Endothelial cell of umbilical vein (primary cell): ENCODE results near the gene NFYC.

Experiments
- CTCF ChIP-seq, 2 donors: IDR thresholded peaks; 1 replicate in 1 of 2; 2 replicates in 1 of 2; pipeline ENCODE4 v1.5.1; 2011; ENCODE audit warnings: low read length in 2 of 2, mild to moderate bottlenecking in 2 of 2, moderate library complexity in 2 of 2, control low read depth in 1 of 2, inconsistent platforms in 1 of 2, low read depth in 1 of 2; ENCODE audit not compliant: insufficient read depth in 1 of 2; ENCODE audit errors: extremely low read depth in 1 of 2
- POLR2AphosphoS5 ChIP-seq: IDR thresholded peaks from 2 replicates; pipeline ENCODE4 v1.6.1; 2012; ENCODE audit warnings: low read depth, mild to moderate bottlenecking, control low read depth, low read length, moderate library complexity; ENCODE audit not compliant: insufficient read depth

- TF ChIP-seq POLR2AphosphoS5 (no peak), CTCF (IDR thresholded peaks at IDR 0.05; ENCODE audit: extremely low read depth in 1 of 2, insufficient read depth in 1 of 2, low read depth in 1 of 2, low read length in 2 of 2) (no peak)
Measured at GRCh38 chr1:40783001-40783905, 91.7 kb downstream of the NFYC start, which contains the start of gene KCNQ4.
